K562 (cell line): ENCODE data around the gene CBX4. TPM values are rescaled to one million over a fixed set of nuclear protein-coding genes. Genes with fewer than 3 reads are reported as not detected.

Source experiments
- CHD1 ChIP-seq: fragments of 200-600 bp; sonication (generic); IDR thresholded peaks from one replicate; pipeline ENCODE4 v1.6.1; 2012; ENCODE audit warnings: mild to moderate bottlenecking, moderate library complexity, low read length, inconsistent platforms
- CXXC5 ChIP-seq: fragments of 250-450 bp; sonication (Bioruptor Pico); IDR thresholded peaks from 2 replicates; pipeline ENCODE4 v1.8.0; 2022; ENCODE audit warnings: inconsistent platforms, mild to moderate bottlenecking, moderate library complexity
- PHF8 ChIP-seq: fragments of 200-600 bp; sonication (generic); IDR thresholded peaks from 2 replicates; pipeline ENCODE4 v1.6.1; 2012; ENCODE audit warnings: mixed run types, mild to moderate bottlenecking, inconsistent platforms, low read length, moderate library complexity, borderline replicate concordance
- RBFOX2 ChIP-seq: fragments of 200-400 bp; formaldehyde crosslinking; IDR thresholded peaks from 2 replicates; pipeline ENCODE4 v1.6.1; 2017; ENCODE audit warnings: low read depth, mild to moderate bottlenecking, low read length, moderate library complexity
- TOE1 ChIP-seq, 2 experiments: fragments of 450-650 bp in 1 of 2; sonication (generic) in 1 of 2; formaldehyde crosslinking in 1 of 2; IDR thresholded peaks; 2 replicates each; pipeline versions ENCODE4 v1.7.1 to v1.8.0; 2016 to 2022; ENCODE audit warnings: borderline replicate concordance in 2 of 2, mild to moderate bottlenecking in 2 of 2, antibody characterized with exemption in 1 of 2, inconsistent platforms in 1 of 2, low read depth in 1 of 2, missing genetic modification reagents in 1 of 2, moderate library complexity in 1 of 2
- XRCC5 ChIP-seq: fragments of 200-400 bp; formaldehyde crosslinking; IDR thresholded peaks from 2 replicates; pipeline ENCODE4 v1.6.1; 2017; ENCODE audit warnings: low read depth, mild to moderate bottlenecking, low read length
- ZBTB40 ChIP-seq, 2 experiments: fragments of 450-650 bp in 1 of 2; sonication (generic) in 1 of 2; formaldehyde crosslinking in 1 of 2; IDR thresholded peaks; 2 replicates each; pipeline versions ENCODE4 v1.7.1 to v1.9.0; 2016 to 2022; ENCODE audit warnings: inconsistent platforms in 1 of 2, mild to moderate bottlenecking in 1 of 2, missing genetic modification reagents in 1 of 2
- ZBTB7A ChIP-seq: IDR thresholded peaks from 2 replicates; pipeline ENCODE4 v1.6.1; 2011; ENCODE audit warnings: low read depth, mild to moderate bottlenecking, low read length, moderate library complexity, borderline replicate concordance; ENCODE audit not compliant: control insufficient read depth
- polyA plus RNA-seq, 8 experiments: library from polyadenylated mRNA; depleted of rRNA in 4 of 8; stranded (reverse) in 5 of 8; unstranded in 3 of 8; fragments of >200 nt; fragmentation: Nextera tagmentation in 2 of 8; fragmentation: Illumina TruSeq in 1 of 8; extraction: Ambion mirVana in 2 of 8; extraction: Trizol in 1 of 8; gene quantifications; 2 replicates each; pipeline versions ENCODE4 v1.2.1 to v1.2.3, GENCODE V29; 2011 to 2014; ENCODE audit warnings: inconsistent platforms in 1 of 8, missing spikeins in 1 of 8
- total RNA-seq, 7 experiments: library from RNA; depleted of rRNA in 6 of 7; stranded (reverse); fragments of >200 nt in 6 of 7; fragmentation: Illumina TruSeq in 2 of 7; extraction: Trizol in 2 of 7; gene quantifications; 2 replicates each; pipeline versions ENCODE4 v1.2.1 to v1.2.3, GENCODE V29; 2011 to 2021; ENCODE audit warnings: low replicate concordance in 1 of 7

The CBX4 gene
- total and polyA plus RNA-seq, 9 of the 15 experiments (the other 6 are each of a cell fraction or from before 2014, with no cell fraction given): 0.98 to 50.5 (median 10.0) TPM

- TF ChIP-seq CHD1 (peak; percentile 46), XRCC5 (0 out of 2 replicates have a peak, but pooled peaks have one; percentile 14), ZBTB7A (peak; percentile 96), TOE1 (IDR thresholded peaks at IDR 0.05; ENCODE audit: borderline replicate concordance) (0 out of 2 replicates have a peak, but pooled peaks have one; percentile 3), TOE1 (CRISPR knock-in tag; IDR thresholded peaks at IDR 0.05; ENCODE audit: borderline replicate concordance, low read depth) (no peak), PHF8 (peak; percentile 39; the same call in 1 of the 2 replicates), ZBTB40 (IDR thresholded peaks at IDR 0.05) (0 out of 2 replicates have a peak, but pooled peaks have one; percentile 48), ZBTB40 (CRISPR knock-in tag; IDR thresholded peaks at IDR 0.05) (no peak), CXXC5 (CRISPR knock-in tag) (0 out of 2 replicates have a peak, but pooled peaks have one; percentile 28), RBFOX2 (peak; percentile 22; the same call in 1 of the 2 replicates)
Observed at GRCh38 chr17:79844869-79845600, 5.8 kb upstream of the CBX4 start (continued).
